Kasumi-1 (cell line): Measurements from ENCODE around the gene TTC39A.
"Not testable (repeated sequence)": the region's sequence is repeated elsewhere in the genome, so short reads cannot be mapped to it uniquely, and the experiment has no call there.

Experiments used
- DNase-seq, 2 experiments: peaks; one replicate each; lab custom pipeline; 2025; lab: John Stamatoyannopoulos, UW

TTC39A gene

GRCh38 chr1:51266791-51267190, 63.6 kb downstream of the TTC39A start:
- DNase-seq, result no peak

- no peak for DNase-seq
Observed at GRCh38 chr1:51266181-51266580, 64.2 kb downstream of the TTC39A start.

GRCh38 chr1:51265618-51266017, 64.7 kb downstream of the TTC39A start:
- DNase-seq, result peak; percentile 18 to 23

- peak; percentile 49 to 54 for DNase-seq
Observed at GRCh38 chr1:51264451-51264850, 65.9 kb downstream of the TTC39A start.

- DNase-seq, result no peak
Observed at GRCh38 chr1:51263147-51263877, 67.0 kb downstream of the TTC39A start.

GRCh38 chr1:51255331-51255730, 75.0 kb downstream of the TTC39A start:
- DNase-seq, result no peak

- no peak for DNase-seq
Observed at GRCh38 chr1:51253691-51254090, 76.7 kb downstream of the TTC39A start.

GRCh38 chr1:51252366-51252765, 78.0 kb downstream of the TTC39A start:
- DNase-seq, result no peak

GRCh38 chr1:51251165-51251564, 79.2 kb downstream of the TTC39A start:
- DNase-seq, result not testable (repeated sequence)

GRCh38 chr1:51250729-51251128, 79.6 kb downstream of the TTC39A start:
- not testable (repeated sequence) for DNase-seq

GRCh38 chr1:51249445-51249844, 80.9 kb downstream of the TTC39A start:
- DNase-seq, result no peak

GRCh38 chr1:51247499-51247898, 82.9 kb downstream of the TTC39A start:
- no peak for DNase-seq

GRCh38 chr1:51247022-51247421, 83.3 kb downstream of the TTC39A start:
- no peak for DNase-seq

GRCh38 chr1:51242546-51242945, 87.8 kb downstream of the TTC39A start:
- no peak for DNase-seq

GRCh38 chr1:51241119-51241518, 89.2 kb downstream of the TTC39A start:
- no peak for DNase-seq

- DNase-seq, result no peak
Observed at GRCh38 chr1:51240084-51240483, 90.3 kb downstream of the TTC39A start.

GRCh38 chr1:51238034-51238403, 92.3 kb downstream of the TTC39A start:
- DNase-seq, result no peak

- peak; percentile 35 to 53 for DNase-seq
Observed at GRCh38 chr1:51237351-51238033, 92.9 kb downstream of the TTC39A start.
